Activated CD4-positive, alpha-beta memory T cell treated with anti-CD3 and anti-CD28 coated beads, Interleukin-2, amount 10 ng/mL, durations not matched to agents 7 days and 5 days (primary cell): ENCODE measurements around the gene UBE2Q1. TPM values are rescaled to one million over a fixed set of nuclear protein-coding genes. Genes with fewer than 3 reads are reported as not detected.

Experiments
- CTCF ChIA-PET: fragments of 350-600 bp; sonication (Branson Sonifier 250); formaldehyde crosslinking; loops from one replicate; lab custom pipeline; 2021; ENCODE audit warnings: antibody characterized with exemption, inconsistent platforms; lab: Charles Lee
- POLR2A ChIA-PET: fragments of 350-600 bp; sonication (Branson Sonifier 250); formaldehyde crosslinking; loops from one replicate; lab custom pipeline; 2021; ENCODE audit warnings: antibody characterized with exemption; lab: Charles Lee
- DNase-seq: peaks from one replicate; pipeline ENCODE4 v3.0.0-alpha.2; 2020
- H3K27ac Mint-ChIP-seq: one replicate; pipeline ENCODE4 v1.8.0; 2021; ENCODE audit warnings: mild to moderate bottlenecking, mixed read lengths
- H3K27me3 Mint-ChIP-seq: one replicate; pipeline ENCODE4 v1.8.0; 2021; ENCODE audit warnings: mixed read lengths
- H3K36me3 Mint-ChIP-seq: one replicate; pipeline ENCODE4 v1.8.0; 2021; ENCODE audit warnings: low read depth, mixed read lengths
- H3K4me1 Mint-ChIP-seq: one replicate; pipeline ENCODE4 v1.8.0; 2021; ENCODE audit warnings: mixed read lengths
- H3K4me3 Mint-ChIP-seq: one replicate; pipeline ENCODE4 v1.8.0; 2021; ENCODE audit warnings: mild to moderate bottlenecking, mixed read lengths
- H3K9me3 Mint-ChIP-seq: one replicate; pipeline ENCODE4 v1.8.0; 2021; ENCODE audit warnings: mixed read lengths
- total RNA-seq, 2 experiments: library from RNA; stranded (reverse); gene quantifications; one replicate each; pipeline ENCODE4 v1.2.3, GENCODE V29; 2021

The UBE2Q1 gene
- total RNA-seq, 2 experiments from 2014 or later: 118 to 122 TPM

- Mint-ChIP-seq H3K9me3 (no peaks in the 10 kb centered on the region), H3K36me3 (peaks cover 89% of the 10 kb centered on the region), H3K27me3 (no peaks in the 10 kb centered on the region), H3K27ac (no peak overlapping the region), H3K4me3 (no peak overlapping the region), H3K4me1 (peaks cover 12% of the 10 kb centered on the region)
- ChIA-PET CTCF (no interaction called here), POLR2A (no interaction called here)
- DNase-seq: no peak
Measured at GRCh38 chr1:154590756-154591155, 32.3 kb upstream of the UBE2Q1 start.

DNA sequence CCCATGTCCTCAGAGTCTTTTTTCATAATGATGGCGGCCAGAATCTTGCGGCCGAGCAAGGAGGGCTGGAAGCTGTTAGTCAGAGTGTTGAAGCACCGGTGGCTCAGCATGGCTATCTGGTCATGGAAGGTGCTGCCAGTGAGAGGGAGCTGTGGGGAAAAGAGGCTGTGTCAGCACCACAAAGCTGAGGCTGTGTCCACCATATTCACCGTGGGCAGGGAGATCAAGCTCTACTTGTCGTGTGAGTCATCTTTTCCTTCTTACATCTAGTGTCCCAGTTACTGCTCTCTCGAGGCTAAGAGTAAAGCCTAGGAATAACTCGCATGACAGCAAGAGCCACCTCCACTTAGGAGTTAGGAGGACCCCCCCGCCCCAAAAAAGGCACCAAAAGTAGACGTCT, 31.3 kb upstream of the UBE2Q1 start:
- Mint-ChIP-seq H3K36me3 (peaks cover 93% of the 10 kb centered on the region), H3K27ac (no peak overlapping the region), H3K4me1 (peaks cover 20% of the 10 kb centered on the region), H3K9me3 (no peaks in the 10 kb centered on the region), H3K27me3 (no peaks in the 10 kb centered on the region), H3K4me3 (no peak overlapping the region)
- POLR2A ChIA-PET: interaction anchor here (0.9 kb wide), 1 partner anchor 409 kb away, joined by 3 read pairs; no protein-coding TSS in a partner anchor
- DNase-seq: no peak
- CTCF ChIA-PET: interaction anchor here (1.3 kb wide), 1 partner anchor 30 kb away, joined by 4 read pairs; no protein-coding TSS in a partner anchor

DNA sequence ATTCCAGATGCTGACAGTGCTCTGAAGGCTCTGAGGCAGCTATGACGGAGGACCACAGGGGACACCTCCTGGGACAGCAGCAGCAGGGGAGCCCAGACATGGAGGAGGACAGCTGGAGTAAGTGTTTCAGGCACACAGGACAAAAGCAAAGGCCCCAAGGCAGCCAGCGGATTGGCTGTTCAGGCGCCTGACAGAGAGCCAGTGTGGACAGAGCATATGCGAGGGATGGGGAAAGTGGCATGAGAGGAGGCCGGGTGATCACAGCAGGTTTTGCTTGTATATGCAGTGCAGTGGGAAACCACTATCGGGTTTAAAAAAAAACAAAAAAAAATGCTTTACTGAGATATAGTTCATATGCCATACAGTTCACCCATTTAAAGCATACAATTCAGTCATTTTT, 28.2 kb upstream of the UBE2Q1 start:
- ChIA-PET CTCF (no interaction called here), POLR2A (interaction anchor here (0.9 kb wide), 1 partner anchor 22 kb away, joined by 3 read pairs; no protein-coding TSS in a partner anchor)
- Mint-ChIP-seq H3K9me3 (no peaks in the 10 kb centered on the region), H3K4me1 (peaks cover 25% of the 10 kb centered on the region), H3K27ac (no peak overlapping the region), H3K27me3 (no peaks in the 10 kb centered on the region), H3K36me3 (peaks cover 98% of the 10 kb centered on the region), H3K4me3 (no peak overlapping the region)
- DNase-seq: no peak

DNA sequence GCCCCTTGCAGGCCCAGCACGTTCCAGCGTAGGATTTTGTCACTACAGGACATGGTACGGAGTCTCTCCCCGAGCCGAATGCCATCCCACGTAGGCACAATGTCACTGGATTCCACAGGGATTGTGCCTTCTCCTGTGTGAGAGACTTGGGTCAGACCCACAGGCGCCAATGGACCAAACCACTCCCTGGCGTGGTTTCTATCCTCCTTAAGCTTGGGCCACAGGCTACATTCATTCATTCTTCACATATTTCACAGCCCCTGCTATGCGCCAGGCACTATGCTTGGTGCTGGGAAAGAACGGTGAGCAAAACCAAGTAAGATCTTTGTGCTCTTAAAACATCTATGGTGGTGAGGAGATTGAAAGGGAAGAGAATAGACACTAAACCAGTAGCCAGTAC, 27.8 kb upstream of the UBE2Q1 start:
- ChIA-PET CTCF (no interaction called here), POLR2A (interaction anchor here (0.9 kb wide), 1 partner anchor 22 kb away, joined by 3 read pairs; no protein-coding TSS in a partner anchor)
- peaks cover 95% of the 10 kb centered on the region for H3K36me3 Mint-ChIP-seq
- H3K27ac Mint-ChIP-seq: no peak overlapping the region
- H3K4me3 Mint-ChIP-seq: no peak overlapping the region
- H3K9me3 Mint-ChIP-seq: no peaks in the 10 kb centered on the region
- H3K4me1 Mint-ChIP-seq: peaks cover 25% of the 10 kb centered on the region
- no peak for DNase-seq
- H3K27me3 Mint-ChIP-seq: no peaks in the 10 kb centered on the region

- no peaks in the 10 kb centered on the region for H3K9me3 Mint-ChIP-seq
- H3K4me3 Mint-ChIP-seq: no peak overlapping the region
- CTCF ChIA-PET: no interaction called here
- peaks cover 95% of the 10 kb centered on the region for H3K36me3 Mint-ChIP-seq
- no peak for DNase-seq
- H3K27me3 Mint-ChIP-seq: no peaks in the 10 kb centered on the region
- H3K4me1 Mint-ChIP-seq: peaks cover 25% of the 10 kb centered on the region
- POLR2A ChIA-PET: interaction anchor here (1.0 kb wide), 1 partner anchor 21 kb away, joined by 3 read pairs; no protein-coding TSS in a partner anchor
- peak overlapping the region; percentile 47 for H3K27ac Mint-ChIP-seq
Measured at GRCh38 chr1:154584267-154584994, 26.0 kb upstream of the UBE2Q1 start.

DNA sequence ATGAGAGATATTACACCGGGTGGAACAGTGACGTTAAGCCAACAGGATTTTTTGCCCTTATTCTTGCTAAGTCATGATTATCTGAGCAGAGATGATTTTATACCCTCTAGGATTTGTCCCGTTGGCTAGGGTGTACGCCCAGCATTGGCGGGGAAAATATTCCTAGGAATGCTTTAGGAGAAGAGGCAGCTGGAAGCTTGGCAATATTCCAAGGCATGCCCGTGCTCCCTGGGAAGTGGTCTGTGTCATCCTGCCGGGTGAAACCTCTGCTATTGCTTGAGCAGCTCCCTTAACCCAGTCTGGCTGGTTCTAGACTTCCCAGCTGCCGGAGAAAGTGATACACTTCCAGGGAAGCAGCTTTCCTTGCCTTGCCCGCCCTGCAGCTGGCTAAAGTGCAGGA, 25.3 kb upstream of the UBE2Q1 start:
- H3K27ac Mint-ChIP-seq: no peak overlapping the region
- DNase-seq: no peak
- H3K9me3 Mint-ChIP-seq: no peaks in the 10 kb centered on the region
- H3K36me3 Mint-ChIP-seq: peaks cover 95% of the 10 kb centered on the region
- no peak overlapping the region for H3K4me3 Mint-ChIP-seq
- CTCF ChIA-PET: no interaction called here
- no peaks in the 10 kb centered on the region for H3K27me3 Mint-ChIP-seq
- H3K4me1 Mint-ChIP-seq: peaks cover 25% of the 10 kb centered on the region
- POLR2A ChIA-PET: interaction anchor here (1.0 kb wide), 1 partner anchor 21 kb away, joined by 3 read pairs; no protein-coding TSS in a partner anchor

DNA sequence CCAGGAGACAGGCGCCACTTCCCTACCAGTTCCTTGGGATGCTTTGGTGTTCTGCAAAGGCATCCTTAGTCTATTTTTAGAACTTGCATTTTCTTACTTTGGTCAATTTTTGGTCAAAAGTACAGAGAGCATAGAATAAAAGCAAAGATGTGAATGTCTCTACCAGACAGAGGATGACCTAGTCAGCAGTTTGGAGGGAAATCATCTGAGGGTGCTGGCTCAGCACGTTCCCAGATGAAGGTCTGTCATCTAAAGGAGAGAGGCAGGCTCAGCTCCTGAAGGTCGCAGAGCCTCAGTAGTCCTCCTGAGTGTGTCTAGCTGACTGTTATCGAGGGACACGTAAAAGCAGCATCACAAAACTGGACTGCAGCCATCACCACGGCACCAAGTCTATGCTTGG, 24.4 kb upstream of the UBE2Q1 start:
- CTCF ChIA-PET: no interaction called here
- no peak overlapping the region for H3K27ac Mint-ChIP-seq
- peaks cover 93% of the 10 kb centered on the region for H3K36me3 Mint-ChIP-seq
- no peaks in the 10 kb centered on the region for H3K9me3 Mint-ChIP-seq
- no peak overlapping the region for H3K4me3 Mint-ChIP-seq
- H3K4me1 Mint-ChIP-seq: peaks cover 23% of the 10 kb centered on the region
- H3K27me3 Mint-ChIP-seq: no peaks in the 10 kb centered on the region
- POLR2A ChIA-PET: no interaction called here
- DNase-seq: no peak

GRCh38 chr1:154581766-154582165, 23.3 kb upstream of the UBE2Q1 start:
- no peak overlapping the region for H3K4me3 Mint-ChIP-seq
- no peaks in the 10 kb centered on the region for H3K9me3 Mint-ChIP-seq
- ChIA-PET POLR2A (no interaction called here), CTCF (no interaction called here)
- H3K36me3 Mint-ChIP-seq: peaks cover 83% of the 10 kb centered on the region
- H3K4me1 Mint-ChIP-seq: peaks cover 18% of the 10 kb centered on the region
- H3K27ac Mint-ChIP-seq: no peak overlapping the region
- H3K27me3 Mint-ChIP-seq: no peaks in the 10 kb centered on the region
- no peak for DNase-seq

DNA sequence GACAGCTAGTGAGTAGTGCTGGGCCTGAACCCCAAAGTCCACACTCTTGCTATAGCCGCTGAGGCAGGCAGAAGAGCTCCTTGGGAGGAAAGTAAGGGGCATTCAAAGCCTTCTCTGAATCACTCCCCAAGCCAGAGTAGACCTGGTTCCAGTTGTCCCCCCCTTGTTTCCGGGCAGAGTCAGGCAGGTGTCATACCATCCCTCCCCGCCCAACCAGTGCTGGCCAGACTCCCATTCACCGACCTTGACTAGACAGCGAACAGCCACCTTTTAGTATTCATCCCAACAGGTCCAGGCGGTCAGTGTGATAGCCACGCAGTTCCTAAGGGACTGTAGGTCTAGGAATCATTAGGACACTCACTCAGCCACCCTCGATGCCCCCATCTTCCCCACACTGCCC, 20.9 kb upstream of the UBE2Q1 start:
- peaks cover 59% of the 10 kb centered on the region for H3K36me3 Mint-ChIP-seq
- ChIA-PET CTCF (no interaction called here), POLR2A (interaction anchor here (1.9 kb wide), 1 partner anchor 16 kb away, joined by 5 read pairs; no protein-coding TSS in a partner anchor)
- H3K27ac Mint-ChIP-seq: no peak overlapping the region
- H3K4me3 Mint-ChIP-seq: no peak overlapping the region
- H3K9me3 Mint-ChIP-seq: no peaks in the 10 kb centered on the region
- DNase-seq: no peak
- peaks cover 2% of the 10 kb centered on the region for H3K27me3 Mint-ChIP-seq
- peaks cover 6% of the 10 kb centered on the region for H3K4me1 Mint-ChIP-seq

GRCh38 chr1:154578058-154578418, 19.6 kb upstream of the UBE2Q1 start:
- Mint-ChIP-seq H3K27me3 (peaks cover 5% of the 10 kb centered on the region), H3K9me3 (no peaks in the 10 kb centered on the region), H3K4me3 (no peak overlapping the region), H3K36me3 (peaks cover 46% of the 10 kb centered on the region), H3K27ac (no peak overlapping the region), H3K4me1 (peaks cover 3% of the 10 kb centered on the region)
- ChIA-PET CTCF (interaction anchor here (0.6 to 1.4 kb wide), 2 partner anchors 18 to 48 kb away, joined by 3 to 4 read pairs; no protein-coding TSS in a partner anchor), POLR2A (interaction anchor here (0.6 to 1.9 kb wide), 3 partner anchors 10 to 35 kb away, joined by 3 to 6 read pairs (median 5); no protein-coding TSS in a partner anchor)
- DNase-seq: no peak

- Mint-ChIP-seq H3K4me3 (no peak overlapping the region), H3K36me3 (peaks cover 40% of the 10 kb centered on the region), H3K27me3 (peaks cover 5% of the 10 kb centered on the region), H3K4me1 (peaks cover 3% of the 10 kb centered on the region), H3K27ac (no peak overlapping the region), H3K9me3 (no peaks in the 10 kb centered on the region)
- ChIA-PET CTCF (interaction anchor here (0.6 to 1.4 kb wide), 2 partner anchors 18 to 49 kb away, joined by 3 to 4 read pairs; no protein-coding TSS in a partner anchor), POLR2A (interaction anchor here (0.6 to 1.9 kb wide), 4 partner anchors 9 to 36 kb away, joined by 3 to 6 read pairs (median 4); no protein-coding TSS in a partner anchor)
- no peak for DNase-seq
Measured at GRCh38 chr1:154577346-154578057, 19.0 kb upstream of the UBE2Q1 start.

GRCh38 chr1:154575951-154576566, 17.6 kb upstream of the UBE2Q1 start:
- peak overlapping the region; percentile 48 for H3K27ac Mint-ChIP-seq
- peaks cover 29% of the 10 kb centered on the region for H3K36me3 Mint-ChIP-seq
- peaks cover 3% of the 10 kb centered on the region for H3K4me1 Mint-ChIP-seq
- H3K27me3 Mint-ChIP-seq: peaks cover 5% of the 10 kb centered on the region
- ChIA-PET POLR2A (interaction anchor here (0.7 to 1.4 kb wide), 3 partner anchors 23 to 292 kb away, joined by 3 to 4 read pairs (median 3); no protein-coding TSS in a partner anchor), CTCF (interaction anchor here (1.1 to 1.4 kb wide), 2 partner anchors 16 to 361 kb away, joined by 3 to 5 read pairs; partner anchors contain the start of gene PMVK)
- no peak for DNase-seq
- H3K4me3 Mint-ChIP-seq: no peak overlapping the region
- H3K9me3 Mint-ChIP-seq: no peaks in the 10 kb centered on the region
